ENCODE measurements around the gene PGA5. TPM values are rescaled to one million over a fixed set of nuclear protein-coding genes. Genes with fewer than 3 reads are reported as not detected.
"Not testable (repeated sequence)": the region's sequence is repeated elsewhere in the genome, so short reads cannot be mapped to it uniquely, and the experiment has no call there.

The PGA5 gene
- total and polyA plus RNA-seq, 4 donors = 0.33 to 0.79 (median 0.63) TPM

- not testable (repeated sequence) for H3K9me3 ChIP-seq (ENCODE audit: control insufficient read depth, insufficient read depth, low read length); H3K4me3 ChIP-seq (ENCODE audit: low read depth, low read length); H3K27ac ChIP-seq (ENCODE audit: low read depth, low read length); H3K36me3 ChIP-seq (ENCODE audit: control insufficient read depth, insufficient read depth, low read length); H3K27me3 ChIP-seq (ENCODE audit: control insufficient read depth, insufficient read depth, low read length); DNase-seq (ENCODE audit: low read depth in 4 of 6, low spot score in 6 of 6); H3K4me1 ChIP-seq (ENCODE audit: control insufficient read depth, insufficient read depth, low read length)
- no CpG with 5 or more reads among the region's 5 CpGs for WGBS (ENCODE audit: insufficient coverage)
These were observed 18.3 kb upstream of the PGA5 start for GRCh38 chr11:61222692-61223091.

- H3K9me3 ChIP-seq (ENCODE audit: control insufficient read depth, insufficient read depth, low read length); H3K4me3 ChIP-seq (ENCODE audit: low read depth, low read length); H3K4me1 ChIP-seq (ENCODE audit: control insufficient read depth, insufficient read depth, low read length); H3K27me3 ChIP-seq (ENCODE audit: control insufficient read depth, insufficient read depth, low read length); H3K27ac ChIP-seq (ENCODE audit: low read depth, low read length); H3K36me3 ChIP-seq (ENCODE audit: control insufficient read depth, insufficient read depth, low read length); DNase-seq (ENCODE audit: low read depth in 4 of 6, low spot score in 6 of 6): not testable (repeated sequence)
- WGBS (ENCODE audit: insufficient coverage) = no CpG with 5 or more reads among the region's 10 CpGs
These were observed 14.4 kb upstream of the PGA5 start for GRCh38 chr11:61226457-61227137.

- not testable (repeated sequence) for H3K4me1 ChIP-seq (ENCODE audit: control insufficient read depth, insufficient read depth, low read length); H3K4me3 ChIP-seq (ENCODE audit: low read depth, low read length); DNase-seq (ENCODE audit: low read depth in 4 of 6, low spot score in 6 of 6); H3K27me3 ChIP-seq (ENCODE audit: control insufficient read depth, insufficient read depth, low read length); H3K9me3 ChIP-seq (ENCODE audit: control insufficient read depth, insufficient read depth, low read length); H3K27ac ChIP-seq (ENCODE audit: low read depth, low read length); H3K36me3 ChIP-seq (ENCODE audit: control insufficient read depth, insufficient read depth, low read length)
- no CpG with 5 or more reads among the region's 6 CpGs for WGBS (ENCODE audit: insufficient coverage)
These were observed 11.5 kb upstream of the PGA5 start for GRCh38 chr11:61229458-61229857.

- not testable (repeated sequence) for H3K9me3 ChIP-seq (ENCODE audit: control insufficient read depth, insufficient read depth, low read length); H3K27me3 ChIP-seq (ENCODE audit: control insufficient read depth, insufficient read depth, low read length); H3K4me1 ChIP-seq (ENCODE audit: control insufficient read depth, insufficient read depth, low read length); H3K36me3 ChIP-seq (ENCODE audit: control insufficient read depth, insufficient read depth, low read length); DNase-seq (ENCODE audit: low read depth in 4 of 6, low spot score in 6 of 6); H3K27ac ChIP-seq (ENCODE audit: low read depth, low read length); H3K4me3 ChIP-seq (ENCODE audit: low read depth, low read length)
- WGBS (ENCODE audit: insufficient coverage) = no CpG with 5 or more reads among the region's 15 CpGs
These were observed 9.9 kb upstream of the PGA5 start for GRCh38 chr11:61231033-61231432.

GRCh38 chr11:61231585-61231984, 9.4 kb upstream of the PGA5 start:
- DNase-seq (ENCODE audit: low read depth in 4 of 6, low spot score in 6 of 6); H3K27me3 ChIP-seq (ENCODE audit: control insufficient read depth, insufficient read depth, low read length); H3K4me3 ChIP-seq (ENCODE audit: low read depth, low read length); H3K9me3 ChIP-seq (ENCODE audit: control insufficient read depth, insufficient read depth, low read length); H3K36me3 ChIP-seq (ENCODE audit: control insufficient read depth, insufficient read depth, low read length); H3K4me1 ChIP-seq (ENCODE audit: control insufficient read depth, insufficient read depth, low read length); H3K27ac ChIP-seq (ENCODE audit: low read depth, low read length): not testable (repeated sequence)
- WGBS (ENCODE audit: insufficient coverage) = no CpG with 5 or more reads among the region's 5 CpGs

- no CpG with 5 or more reads among the region's 3 CpGs for WGBS (ENCODE audit: insufficient coverage)
These were observed 8.3 kb upstream of the PGA5 start for GRCh38 chr11:61232548-61233145.

GRCh38 chr11:61237130-61237529, 3.8 kb upstream of the PGA5 start:
- DNase-seq (ENCODE audit: low read depth in 4 of 6, low spot score in 6 of 6); H3K4me1 ChIP-seq (ENCODE audit: control insufficient read depth, insufficient read depth, low read length); H3K9me3 ChIP-seq (ENCODE audit: control insufficient read depth, insufficient read depth, low read length); H3K4me3 ChIP-seq (ENCODE audit: low read depth, low read length); H3K27ac ChIP-seq (ENCODE audit: low read depth, low read length); H3K36me3 ChIP-seq (ENCODE audit: control insufficient read depth, insufficient read depth, low read length); H3K27me3 ChIP-seq (ENCODE audit: control insufficient read depth, insufficient read depth, low read length): not testable (repeated sequence)
- no CpG with 5 or more reads among the region's 4 CpGs for WGBS (ENCODE audit: insufficient coverage)

More at GRCh38 chr11:61232548-61233145, 8.3 kb upstream of the PGA5 start:
- H3K9me3 ChIP-seq (ENCODE audit: control insufficient read depth, insufficient read depth, low read length); H3K27me3 ChIP-seq (ENCODE audit: control insufficient read depth, insufficient read depth, low read length); DNase-seq (ENCODE audit: low read depth in 4 of 6, low spot score in 6 of 6); H3K27ac ChIP-seq (ENCODE audit: low read depth, low read length); H3K4me1 ChIP-seq (ENCODE audit: control insufficient read depth, insufficient read depth, low read length); H3K36me3 ChIP-seq (ENCODE audit: control insufficient read depth, insufficient read depth, low read length); H3K4me3 ChIP-seq (ENCODE audit: low read depth, low read length): not testable (repeated sequence)

GRCh38 chr11:61240288-61240687, 687 bp upstream of the PGA5 start:
- H3K4me1 ChIP-seq (ENCODE audit: control insufficient read depth, insufficient read depth, low read length); DNase-seq (ENCODE audit: low read depth in 4 of 6, low spot score in 6 of 6); H3K9me3 ChIP-seq (ENCODE audit: control insufficient read depth, insufficient read depth, low read length); H3K27me3 ChIP-seq (ENCODE audit: control insufficient read depth, insufficient read depth, low read length); H3K4me3 ChIP-seq (ENCODE audit: low read depth, low read length); H3K27ac ChIP-seq (ENCODE audit: low read depth, low read length); H3K36me3 ChIP-seq (ENCODE audit: control insufficient read depth, insufficient read depth, low read length): not testable (repeated sequence)
- WGBS (ENCODE audit: insufficient coverage) = 21% methylated on average over 4 of the region's 8 CpGs

- H3K4me1 ChIP-seq (ENCODE audit: control insufficient read depth, insufficient read depth, low read length); H3K9me3 ChIP-seq (ENCODE audit: control insufficient read depth, insufficient read depth, low read length); DNase-seq (ENCODE audit: low read depth in 4 of 6, low spot score in 6 of 6); H3K27ac ChIP-seq (ENCODE audit: low read depth, low read length); H3K27me3 ChIP-seq (ENCODE audit: control insufficient read depth, insufficient read depth, low read length); H3K36me3 ChIP-seq (ENCODE audit: control insufficient read depth, insufficient read depth, low read length); H3K4me3 ChIP-seq (ENCODE audit: low read depth, low read length): not testable (repeated sequence)
- WGBS (ENCODE audit: insufficient coverage) = no CpG with 5 or more reads among the region's 5 CpGs
These were observed 551 bp downstream of the PGA5 start for GRCh38 chr11:61241526-61241925.

- not testable (repeated sequence) for H3K27ac ChIP-seq (ENCODE audit: low read depth, low read length); H3K36me3 ChIP-seq (ENCODE audit: control insufficient read depth, insufficient read depth, low read length); H3K4me3 ChIP-seq (ENCODE audit: low read depth, low read length); H3K9me3 ChIP-seq (ENCODE audit: control insufficient read depth, insufficient read depth, low read length); H3K27me3 ChIP-seq (ENCODE audit: control insufficient read depth, insufficient read depth, low read length); DNase-seq (ENCODE audit: low read depth in 4 of 6, low spot score in 6 of 6); H3K4me1 ChIP-seq (ENCODE audit: control insufficient read depth, insufficient read depth, low read length)
- WGBS (ENCODE audit: insufficient coverage) = no CpG with 5 or more reads among the region's 10 CpGs
These were observed 4.4 kb downstream of the PGA5 start for GRCh38 chr11:61245284-61245964.
